HCT116 (cell line): ENCODE results near the gene ABCA9.

Experiments used
- CBX3 ChIP-seq: IDR thresholded peaks from 2 replicates; pipeline ENCODE4 v1.6.1; 2012; ENCODE audit warnings: low read depth
- EZH2 ChIP-seq: fragments of 200-600 bp; sonication (generic); IDR thresholded peaks from 2 replicates; pipeline ENCODE4 v1.6.1; 2017; ENCODE audit warnings: antibody characterized with exemption, mixed run types
- EZH2phosphoT487 ChIP-seq: fragments of 200-600 bp; IDR thresholded peaks from 2 replicates; pipeline ENCODE4 v1.6.1; 2018; ENCODE audit warnings: antibody characterized with exemption, borderline replicate concordance
- JUND ChIP-seq: IDR thresholded peaks from 2 replicates; pipeline ENCODE4 v1.6.1; 2012
- POLR2A ChIP-seq: IDR thresholded peaks from 2 replicates; pipeline ENCODE4 v1.7.0; 2011; ENCODE audit warnings: borderline replicate concordance; ENCODE audit not compliant: insufficient read depth, insufficient read length; ENCODE audit errors: extremely low read depth
- POLR2AphosphoS5 ChIP-seq: IDR thresholded peaks from 2 replicates; pipeline ENCODE4 v1.6.1; 2011; ENCODE audit warnings: mild to moderate bottlenecking, low read depth, low read length, moderate library complexity
- RAD21 ChIP-seq: IDR thresholded peaks from 2 replicates; pipeline ENCODE4 v1.6.1; 2012; ENCODE audit warnings: low read depth, mild to moderate bottlenecking
- SP1 ChIP-seq: IDR thresholded peaks from 2 replicates; pipeline ENCODE4 v1.6.1; 2012; ENCODE audit warnings: low read depth
- TCF7L2 ChIP-seq: IDR thresholded peaks from 2 replicates; pipeline ENCODE4 v1.7.0; 2011; ENCODE audit warnings: borderline replicate concordance, inconsistent platforms; ENCODE audit not compliant: insufficient read depth, insufficient read length; ENCODE audit errors: extremely low read depth
- TF ChIP-seq, protein P1 (sequence below), 3 experiments: fragments of 200-600 bp in 1 of 3; sonication (generic) in 1 of 3; IDR thresholded peaks in 2 of 3; conservative IDR thresholded peaks in 1 of 3; 2 replicates each; pipeline ENCODE4 v1.5.1; 2012 to 2017; ENCODE audit warnings: low read depth in 2 of 3, low read length in 2 of 3, antibody characterized with exemption in 1 of 3, borderline replicate concordance in 1 of 3, control low read depth in 1 of 3, mild to moderate bottlenecking in 1 of 3, mixed read lengths in 1 of 3, mixed run types in 1 of 3, moderate library complexity in 1 of 3; ENCODE audit not compliant: insufficient read depth in 1 of 3
- TF ChIP-seq, protein P2 (sequence below): IDR thresholded peaks from 2 replicates; pipeline ENCODE4 v1.6.1; 2012
- TF ChIP-seq, protein P3 (sequence below): IDR thresholded peaks from 2 replicates; pipeline ENCODE4 v1.6.1; 2012; ENCODE audit warnings: low read depth

- TF ChIP-seq, protein P1, sequence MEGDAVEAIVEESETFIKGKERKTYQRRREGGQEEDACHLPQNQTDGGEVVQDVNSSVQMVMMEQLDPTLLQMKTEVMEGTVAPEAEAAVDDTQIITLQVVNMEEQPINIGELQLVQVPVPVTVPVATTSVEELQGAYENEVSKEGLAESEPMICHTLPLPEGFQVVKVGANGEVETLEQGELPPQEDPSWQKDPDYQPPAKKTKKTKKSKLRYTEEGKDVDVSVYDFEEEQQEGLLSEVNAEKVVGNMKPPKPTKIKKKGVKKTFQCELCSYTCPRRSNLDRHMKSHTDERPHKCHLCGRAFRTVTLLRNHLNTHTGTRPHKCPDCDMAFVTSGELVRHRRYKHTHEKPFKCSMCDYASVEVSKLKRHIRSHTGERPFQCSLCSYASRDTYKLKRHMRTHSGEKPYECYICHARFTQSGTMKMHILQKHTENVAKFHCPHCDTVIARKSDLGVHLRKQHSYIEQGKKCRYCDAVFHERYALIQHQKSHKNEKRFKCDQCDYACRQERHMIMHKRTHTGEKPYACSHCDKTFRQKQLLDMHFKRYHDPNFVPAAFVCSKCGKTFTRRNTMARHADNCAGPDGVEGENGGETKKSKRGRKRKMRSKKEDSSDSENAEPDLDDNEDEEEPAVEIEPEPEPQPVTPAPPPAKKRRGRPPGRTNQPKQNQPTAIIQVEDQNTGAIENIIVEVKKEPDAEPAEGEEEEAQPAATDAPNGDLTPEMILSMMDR (IDR thresholded peaks at IDR 0.05 in 2 of 3, conservative IDR thresholded peaks at IDR 0.05 in 1 of 3; ENCODE audit: borderline replicate concordance in 1 of 3, insufficient read depth in 1 of 3, low read depth in 2 of 3, low read length in 2 of 3) = no peak
- TF ChIP-seq RAD21 (no peak), CBX3 (no peak), POLR2AphosphoS5 (no peak), EZH2 (no peak), JUND (no peak), POLR2A (no peak), EZH2phosphoT487 (no peak), TCF7L2 (no peak), SP1 (no peak)
- TF ChIP-seq, protein P2, sequence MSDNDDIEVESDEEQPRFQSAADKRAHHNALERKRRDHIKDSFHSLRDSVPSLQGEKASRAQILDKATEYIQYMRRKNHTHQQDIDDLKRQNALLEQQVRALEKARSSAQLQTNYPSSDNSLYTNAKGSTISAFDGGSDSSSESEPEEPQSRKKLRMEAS = no peak
- TF ChIP-seq, protein P3, sequence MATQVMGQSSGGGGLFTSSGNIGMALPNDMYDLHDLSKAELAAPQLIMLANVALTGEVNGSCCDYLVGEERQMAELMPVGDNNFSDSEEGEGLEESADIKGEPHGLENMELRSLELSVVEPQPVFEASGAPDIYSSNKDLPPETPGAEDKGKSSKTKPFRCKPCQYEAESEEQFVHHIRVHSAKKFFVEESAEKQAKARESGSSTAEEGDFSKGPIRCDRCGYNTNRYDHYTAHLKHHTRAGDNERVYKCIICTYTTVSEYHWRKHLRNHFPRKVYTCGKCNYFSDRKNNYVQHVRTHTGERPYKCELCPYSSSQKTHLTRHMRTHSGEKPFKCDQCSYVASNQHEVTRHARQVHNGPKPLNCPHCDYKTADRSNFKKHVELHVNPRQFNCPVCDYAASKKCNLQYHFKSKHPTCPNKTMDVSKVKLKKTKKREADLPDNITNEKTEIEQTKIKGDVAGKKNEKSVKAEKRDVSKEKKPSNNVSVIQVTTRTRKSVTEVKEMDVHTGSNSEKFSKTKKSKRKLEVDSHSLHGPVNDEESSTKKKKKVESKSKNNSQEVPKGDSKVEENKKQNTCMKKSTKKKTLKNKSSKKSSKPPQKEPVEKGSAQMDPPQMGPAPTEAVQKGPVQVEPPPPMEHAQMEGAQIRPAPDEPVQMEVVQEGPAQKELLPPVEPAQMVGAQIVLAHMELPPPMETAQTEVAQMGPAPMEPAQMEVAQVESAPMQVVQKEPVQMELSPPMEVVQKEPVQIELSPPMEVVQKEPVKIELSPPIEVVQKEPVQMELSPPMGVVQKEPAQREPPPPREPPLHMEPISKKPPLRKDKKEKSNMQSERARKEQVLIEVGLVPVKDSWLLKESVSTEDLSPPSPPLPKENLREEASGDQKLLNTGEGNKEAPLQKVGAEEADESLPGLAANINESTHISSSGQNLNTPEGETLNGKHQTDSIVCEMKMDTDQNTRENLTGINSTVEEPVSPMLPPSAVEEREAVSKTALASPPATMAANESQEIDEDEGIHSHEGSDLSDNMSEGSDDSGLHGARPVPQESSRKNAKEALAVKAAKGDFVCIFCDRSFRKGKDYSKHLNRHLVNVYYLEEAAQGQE = no peak
Observed at GRCh38 chr17:69031839-69032238, 28.9 kb downstream of the ABCA9 start.
